GM06990 (cell line): ENCODE results near the gene BEAN1.

ENCODE experiments used
- DNase-seq: peaks from one replicate; pipeline ENCODE4 v3.0.0-alpha.2; 2011; ENCODE audit not compliant: insufficient read length; ENCODE audit errors: extremely low read depth
- H3K27me3 ChIP-seq: replicated peaks from 2 replicates; pipeline ENCODE4 v1.6.0; 2011; ENCODE audit warnings: low read length; ENCODE audit not compliant: control insufficient read depth, insufficient read depth
- H3K36me3 ChIP-seq: 2 replicates; pipeline ENCODE4 v1.5.1; 2011; ENCODE audit warnings: low read length; ENCODE audit not compliant: control insufficient read depth, insufficient read depth
- H3K4me3 ChIP-seq: replicated peaks from 2 replicates; pipeline ENCODE4 v1.5.1; 2011; ENCODE audit warnings: low read depth, mild to moderate bottlenecking, control low read depth, low read length
- TF ChIP-seq, protein P1 (sequence below): IDR thresholded peaks from 2 replicates; pipeline ENCODE4 v1.5.1; 2011; ENCODE audit warnings: low read length, control low read depth, mild to moderate bottlenecking, inconsistent platforms; ENCODE audit not compliant: insufficient read depth, poor library complexity, severe bottlenecking

Gene BEAN1

DNA sequence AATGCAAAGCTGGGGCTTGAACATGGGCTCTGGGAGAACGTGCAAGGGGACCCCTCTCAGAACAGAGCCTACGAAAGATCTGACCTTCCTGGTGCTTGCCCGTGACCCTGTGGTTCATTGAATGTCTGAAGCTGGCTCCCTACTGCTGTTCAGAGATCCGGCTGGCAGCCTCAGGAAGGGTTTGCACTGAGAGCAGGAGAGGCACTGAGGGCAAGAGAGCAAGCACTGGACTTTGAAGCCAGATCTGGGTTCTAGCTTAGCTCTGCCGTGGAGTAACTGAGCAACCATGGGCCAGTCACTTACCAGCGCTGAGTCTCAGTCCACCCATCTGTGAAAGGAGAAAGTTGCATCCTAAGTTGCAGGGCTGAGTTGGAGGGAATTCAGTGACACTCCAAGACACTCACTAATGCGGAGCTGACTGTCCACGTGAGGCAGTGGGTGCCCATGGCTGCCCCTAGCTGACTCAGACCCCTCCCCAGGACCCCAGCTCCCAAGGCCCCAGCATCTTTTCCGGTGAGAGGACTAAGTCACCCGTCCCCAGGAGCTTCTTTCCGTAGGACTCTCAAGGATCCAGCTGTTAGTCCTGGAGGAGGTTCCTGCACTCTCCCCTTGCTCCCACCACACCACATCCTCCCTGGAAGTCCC is 41.3 kb downstream of the BEAN1 start:
- H3K36me3 ChIP-seq = no peaks in the 10 kb centered on the region
- TF ChIP-seq, protein P1, sequence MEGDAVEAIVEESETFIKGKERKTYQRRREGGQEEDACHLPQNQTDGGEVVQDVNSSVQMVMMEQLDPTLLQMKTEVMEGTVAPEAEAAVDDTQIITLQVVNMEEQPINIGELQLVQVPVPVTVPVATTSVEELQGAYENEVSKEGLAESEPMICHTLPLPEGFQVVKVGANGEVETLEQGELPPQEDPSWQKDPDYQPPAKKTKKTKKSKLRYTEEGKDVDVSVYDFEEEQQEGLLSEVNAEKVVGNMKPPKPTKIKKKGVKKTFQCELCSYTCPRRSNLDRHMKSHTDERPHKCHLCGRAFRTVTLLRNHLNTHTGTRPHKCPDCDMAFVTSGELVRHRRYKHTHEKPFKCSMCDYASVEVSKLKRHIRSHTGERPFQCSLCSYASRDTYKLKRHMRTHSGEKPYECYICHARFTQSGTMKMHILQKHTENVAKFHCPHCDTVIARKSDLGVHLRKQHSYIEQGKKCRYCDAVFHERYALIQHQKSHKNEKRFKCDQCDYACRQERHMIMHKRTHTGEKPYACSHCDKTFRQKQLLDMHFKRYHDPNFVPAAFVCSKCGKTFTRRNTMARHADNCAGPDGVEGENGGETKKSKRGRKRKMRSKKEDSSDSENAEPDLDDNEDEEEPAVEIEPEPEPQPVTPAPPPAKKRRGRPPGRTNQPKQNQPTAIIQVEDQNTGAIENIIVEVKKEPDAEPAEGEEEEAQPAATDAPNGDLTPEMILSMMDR = no peak

GRCh38 chr16:66469291-66469946 is 42.3 kb downstream of the BEAN1 start:
- peaks cover 3% of the 10 kb centered on the region; the same call in 1 of the 2 replicates for H3K27me3 ChIP-seq
- DNase-seq = no peak
- no peaks in the 10 kb centered on the region for H3K36me3 ChIP-seq
- TF ChIP-seq, protein P1 = no peak
- H3K4me3 ChIP-seq = no peak overlapping the region

More for the DNA sequence above, 41.3 kb downstream of the BEAN1 start:
- DNase-seq = no peak
- Histone ChIP-seq H3K27me3 (peaks cover 3% of the 10 kb centered on the region; the same call in 1 of the 2 replicates), H3K4me3 (no peak overlapping the region)

DNA sequence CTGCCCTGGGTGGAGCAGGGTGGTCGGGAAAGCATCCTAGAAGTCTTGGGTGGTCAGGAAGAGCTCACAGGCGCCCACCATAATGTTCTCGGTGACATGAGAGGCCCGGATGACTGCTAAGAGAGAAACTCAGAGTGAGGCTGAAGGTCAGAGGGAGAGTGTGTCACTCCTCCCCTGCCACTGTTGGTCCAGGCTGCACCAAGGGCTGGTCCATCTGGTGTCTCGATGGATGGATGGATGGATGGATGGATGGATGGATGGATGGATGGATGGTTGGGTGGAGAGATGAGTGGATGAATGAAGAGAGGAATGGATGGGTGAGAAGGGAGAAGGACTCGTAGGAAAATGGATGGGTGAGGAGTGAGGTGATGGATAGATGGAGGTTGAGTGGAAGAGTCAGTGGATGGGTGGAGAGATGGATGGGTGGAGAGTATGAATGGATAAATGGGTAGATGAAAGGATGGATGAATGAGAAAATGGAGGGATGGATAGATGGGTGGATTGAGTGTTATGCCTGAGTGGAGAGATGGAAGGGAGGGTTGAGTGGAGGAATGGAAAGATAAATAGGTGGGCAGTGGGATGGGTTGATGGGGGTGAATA is 43.0 kb downstream of the BEAN1 start:
- no peak for DNase-seq
- Histone ChIP-seq H3K36me3 (no peaks in the 10 kb centered on the region), H3K4me3 (no peak overlapping the region), H3K27me3 (peaks cover 3% of the 10 kb centered on the region; the same call in 1 of the 2 replicates)
- TF ChIP-seq, protein P1 = no peak

- Histone ChIP-seq H3K4me3 (no peak overlapping the region), H3K27me3 (peaks cover 3% of the 10 kb centered on the region; the same call in 1 of the 2 replicates), H3K36me3 (no peaks in the 10 kb centered on the region)
- DNase-seq = no peak
- TF ChIP-seq, protein P1 = no peak
These were observed 43.5 kb downstream of the BEAN1 start for GRCh38 chr16:66470556-66470955.

- Histone ChIP-seq H3K27me3 (peaks cover 3% of the 10 kb centered on the region; the same call in 1 of the 2 replicates), H3K36me3 (no peaks in the 10 kb centered on the region), H3K4me3 (no peak overlapping the region)
- TF ChIP-seq, protein P1 = no peak
- DNase-seq = no peak
These were observed 44.2 kb downstream of the BEAN1 start for GRCh38 chr16:66471264-66471663.
